Measurements from ENCODE around the gene ZBTB3. TPM values are rescaled to one million over a fixed set of nuclear protein-coding genes. Genes with fewer than 3 reads are reported as not detected.
A peak's percentile ranks its signal among the peaks of the same experiment; 100 is the strongest.

ZBTB3 gene
- total and polyA plus RNA-seq, 9 of the 15 experiments (the other 6 are each of a cell fraction or from before 2014, with no cell fraction given): 1.9 to 10.0 (median 4.9) TPM

DNA sequence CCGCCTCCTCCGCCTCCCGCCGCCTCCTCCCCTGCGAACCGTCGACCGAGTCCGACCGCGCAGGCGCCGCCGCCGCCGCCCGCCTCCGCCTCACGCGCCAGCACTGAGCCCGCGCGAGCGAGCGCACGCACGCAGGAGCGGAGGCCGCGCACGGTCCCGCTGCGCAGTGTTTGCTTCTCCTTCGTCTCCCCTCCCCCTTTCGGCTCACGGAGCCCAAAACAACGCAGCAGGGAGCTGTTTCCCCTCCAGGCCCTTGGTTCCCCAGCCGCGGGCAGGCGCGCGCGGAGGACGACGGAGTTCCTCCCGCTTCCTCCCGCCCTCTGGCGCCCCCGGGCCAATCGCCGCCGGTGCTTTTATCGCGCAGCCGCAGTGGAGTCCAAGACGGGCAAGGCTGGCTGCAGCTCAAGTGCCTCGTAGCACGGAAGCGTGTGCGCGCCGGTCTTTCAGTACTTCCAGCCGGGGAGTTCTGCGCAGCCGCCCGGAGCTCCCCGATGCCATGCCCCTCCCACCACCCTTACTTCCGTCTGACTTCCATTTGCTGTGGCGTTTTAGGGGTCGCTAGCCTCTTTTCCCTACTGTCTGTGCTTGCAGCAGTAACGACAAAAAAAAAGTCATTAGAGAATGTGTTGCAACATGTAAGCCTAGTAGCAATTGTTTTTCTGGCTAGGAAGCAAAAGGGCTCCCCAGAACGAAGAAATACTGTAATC, 26.6 kb downstream of the ZBTB3 start, which contains the start of gene HNRNPUL2 (continued):
- TF ChIP-seq GATA2 (CRISPR knock-in tag; IDR thresholded peaks at IDR 0.05): no peak
- TF ChIP-seq RBBP5 (IDR thresholded peaks at IDR 0.05; ENCODE audit: borderline replicate concordance, insufficient read depth, low read length, poor library complexity, severe bottlenecking): peak; percentile 80
- no peak for TF ChIP-seq ZBTB8A (IDR thresholded peaks at IDR 0.05; ENCODE audit: partially characterized antibody)
- TF ChIP-seq PHF8 (IDR thresholded peaks at IDR 0.05; ENCODE audit: borderline replicate concordance, low read length): peak; percentile 99
- TF ChIP-seq RBFOX2 (IDR thresholded peaks at IDR 0.05; ENCODE audit: low read depth, low read length): peak; percentile 98
- TF ChIP-seq CEBPB (tag; IDR thresholded peaks at IDR 0.05): no peak
- TF ChIP-seq ZFX (CRISPR knock-in tag; IDR thresholded peaks at IDR 0.05): peak; percentile 90
- TF ChIP-seq NUFIP1 (IDR thresholded peaks at IDR 0.05; ENCODE audit: partially characterized antibody): no peak
- 0 out of 2 replicates have a peak, but pooled peaks have one; percentile 76 for TF ChIP-seq HMGXB4 (CRISPR knock-in tag; IDR thresholded peaks at IDR 0.05)
- peak; percentile 9 for TF ChIP-seq BRD4 (IDR thresholded peaks at IDR 0.05)
- TF ChIP-seq RUNX1 (IDR thresholded peaks at IDR 0.05; ENCODE audit: low read depth): 0 out of 2 replicates have a peak, but pooled peaks have one; percentile 13
- no peak for TF ChIP-seq NCOA2 (IDR thresholded peaks at IDR 0.05; ENCODE audit: partially characterized antibody in 2 of 2)
- peak; percentile 87 for TF ChIP-seq HMGN3 (IDR thresholded peaks at IDR 0.05; ENCODE audit: borderline replicate concordance, extremely low read depth, insufficient read length, low read depth, low read length)
- TF ChIP-seq LEF1 (IDR thresholded peaks at IDR 0.05): no peak
- TF ChIP-seq HSF4 (CRISPR knock-in tag; IDR thresholded peaks at IDR 0.05; ENCODE audit: borderline replicate concordance): no peak
- TF ChIP-seq ZNF511 (CRISPR knock-in tag; IDR thresholded peaks at IDR 0.05): peak; percentile 83; the same call in 1 of the 2 replicates
- TF ChIP-seq CCAR2 (IDR thresholded peaks at IDR 0.05; ENCODE audit: low read depth, low read length): no peak
- no peak for TF ChIP-seq ZNF165 (CRISPR knock-in tag; IDR thresholded peaks at IDR 0.05; ENCODE audit: borderline replicate concordance)
- TF ChIP-seq TCF7 (IDR thresholded peaks at IDR 0.05; ENCODE audit: borderline replicate concordance): no peak; the same call in 1 of the 2 replicates
- no peak for TF ChIP-seq PHF21A (IDR thresholded peaks at IDR 0.05; ENCODE audit: borderline replicate concordance, low read depth)
- TF ChIP-seq KLF10 (CRISPR knock-in tag; IDR thresholded peaks at IDR 0.05): no peak
- TF ChIP-seq, protein P1, sequence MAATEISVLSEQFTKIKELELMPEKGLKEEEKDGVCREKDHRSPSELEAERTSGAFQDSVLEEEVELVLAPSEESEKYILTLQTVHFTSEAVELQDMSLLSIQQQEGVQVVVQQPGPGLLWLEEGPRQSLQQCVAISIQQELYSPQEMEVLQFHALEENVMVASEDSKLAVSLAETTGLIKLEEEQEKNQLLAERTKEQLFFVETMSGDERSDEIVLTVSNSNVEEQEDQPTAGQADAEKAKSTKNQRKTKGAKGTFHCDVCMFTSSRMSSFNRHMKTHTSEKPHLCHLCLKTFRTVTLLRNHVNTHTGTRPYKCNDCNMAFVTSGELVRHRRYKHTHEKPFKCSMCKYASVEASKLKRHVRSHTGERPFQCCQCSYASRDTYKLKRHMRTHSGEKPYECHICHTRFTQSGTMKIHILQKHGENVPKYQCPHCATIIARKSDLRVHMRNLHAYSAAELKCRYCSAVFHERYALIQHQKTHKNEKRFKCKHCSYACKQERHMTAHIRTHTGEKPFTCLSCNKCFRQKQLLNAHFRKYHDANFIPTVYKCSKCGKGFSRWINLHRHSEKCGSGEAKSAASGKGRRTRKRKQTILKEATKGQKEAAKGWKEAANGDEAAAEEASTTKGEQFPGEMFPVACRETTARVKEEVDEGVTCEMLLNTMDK (IDR thresholded peaks at IDR 0.05; ENCODE audit: borderline replicate concordance, insufficient read depth, low read depth, low read length, poor library complexity, severe bottlenecking): no peak
- TF ChIP-seq SIN3B (IDR thresholded peaks at IDR 0.05; ENCODE audit: low read depth): peak; percentile 83
- no peak for TF ChIP-seq PTTG1 (tag; IDR thresholded peaks at IDR 0.05; ENCODE audit: low read depth)

Measured in K562 (cell line).